Endothelial cell of umbilical vein (primary cell): ENCODE results near the gene CEMIP. TPM values are rescaled to one million over a fixed set of nuclear protein-coding genes. Genes with fewer than 3 reads are reported as not detected.

ENCODE experiments used
- BruUV-seq: library from RNA; stranded (reverse); fragments of 400-500 nt; replicated peaks from 2 replicates; lab custom pipeline; 2021; lab: Mats Ljungman, UMichigan
- CTCF ChIA-PET: fragments of 300-600, 350-600 bp; sonication (Branson Sonifier 250); formaldehyde crosslinking; loops from one replicate; lab custom pipeline; 2021; ENCODE audit warnings: antibody characterized with exemption, inconsistent platforms; lab: Charles Lee
- POLR2A ChIA-PET: fragments of 300-600, 350-600 bp; sonication (Branson Sonifier 250); formaldehyde crosslinking; loops from one replicate; lab custom pipeline; 2021; ENCODE audit warnings: antibody characterized with exemption, inconsistent platforms; lab: Charles Lee
- DNase-seq: peaks from one replicate; pipeline ENCODE4 v3.0.0-alpha.2; 2011; ENCODE audit warnings: low read depth, low spot score
- FAIRE-seq: peaks from 2 replicates; lab custom pipeline; 2011; peaks lifted over from hg19 to GRCh38; lab: Jason Lieb, UNC
- H2AFZ ChIP-seq: 2 replicates; pipeline ENCODE4 v1.6.0; 2012; ENCODE audit warnings: low read depth, low read length, control low read depth, inconsistent platforms
- H3K27ac ChIP-seq: 2 replicates; pipeline ENCODE4 v1.5.1; 2011; ENCODE audit warnings: low read depth, mild to moderate bottlenecking, control low read depth, low read length, moderate library complexity; ENCODE audit not compliant: insufficient read depth
- H3K27me3 ChIP-seq, 2 experiments: 2 replicates each; pipeline versions ENCODE4 v1.6.0 to v1.6.1; 2011; ENCODE audit warnings: low read length in 2 of 2, mixed read lengths in 1 of 2; ENCODE audit not compliant: control insufficient read depth in 2 of 2, insufficient read depth in 2 of 2
- H3K36me3 ChIP-seq, 2 experiments: 2 replicates in 1 of 2; 3 replicates in 1 of 2; pipeline ENCODE4 v1.5.1; 2011; ENCODE audit warnings: low read length in 2 of 2, mild to moderate bottlenecking in 1 of 2, moderate library complexity in 1 of 2; ENCODE audit not compliant: control insufficient read depth in 2 of 2, insufficient read depth in 2 of 2; ENCODE audit errors: extremely low read depth in 1 of 2
- H3K4me1 ChIP-seq: 3 replicates; pipeline ENCODE4 v1.5.1; 2011; ENCODE audit warnings: mild to moderate bottlenecking, low read length; ENCODE audit not compliant: control insufficient read depth, insufficient read depth; ENCODE audit errors: extremely low read depth
- H3K4me2 ChIP-seq: 2 replicates; pipeline ENCODE4 v1.6.1; 2011; ENCODE audit warnings: low read length, control low read depth, mixed read lengths; ENCODE audit not compliant: insufficient read depth
- H3K4me3 ChIP-seq, 3 experiments: fragments of 200-600 bp in 1 of 3; sonication (generic), shearing (Covaris generic) in 1 of 3; replicated peaks in 1 of 3; 2 replicates each; pipeline ENCODE4 v1.5.1; 2011 to 2016; ENCODE audit warnings: control low read depth in 3 of 3, low read length in 3 of 3, mild to moderate bottlenecking in 2 of 3, inconsistent platforms in 1 of 3, low read depth in 1 of 3, moderate library complexity in 1 of 3; ENCODE audit not compliant: insufficient read depth in 1 of 3
- H3K79me2 ChIP-seq: 2 replicates; pipeline ENCODE4 v1.6.0; 2012; ENCODE audit warnings: low read length, inconsistent platforms; ENCODE audit not compliant: control insufficient read depth, insufficient read depth
- H3K9ac ChIP-seq: replicated peaks from 2 replicates; pipeline ENCODE3; 2011; ENCODE audit warnings: low read length, control low read depth; ENCODE audit not compliant: insufficient read depth; ENCODE audit errors: extremely low read depth
- H3K9me1 ChIP-seq: replicated peaks from 3 replicates; pipeline ENCODE4 v1.6.0; 2011; ENCODE audit warnings: mild to moderate bottlenecking, low read length; ENCODE audit not compliant: control insufficient read depth, insufficient read depth; ENCODE audit errors: extremely low read depth
- H3K9me3 ChIP-seq: replicated peaks from 2 replicates; pipeline ENCODE4 v1.5.1; 2012; ENCODE audit warnings: low read length, inconsistent platforms; ENCODE audit not compliant: control insufficient read depth, insufficient read depth
- H4K20me1 ChIP-seq: replicated peaks from 2 replicates; pipeline ENCODE3; 2011; ENCODE audit warnings: mild to moderate bottlenecking, low read length; ENCODE audit not compliant: control insufficient read depth, insufficient read depth; ENCODE audit errors: extremely low read depth
- CTCF ChIP-seq, 2 donors: IDR thresholded peaks; 1 replicate in 1 of 2; 2 replicates in 1 of 2; pipeline ENCODE4 v1.5.1; 2011; ENCODE audit warnings: low read length in 2 of 2, mild to moderate bottlenecking in 2 of 2, moderate library complexity in 2 of 2, control low read depth in 1 of 2, inconsistent platforms in 1 of 2, low read depth in 1 of 2; ENCODE audit not compliant: insufficient read depth in 1 of 2; ENCODE audit errors: extremely low read depth in 1 of 2
- EZH2 ChIP-seq: IDR thresholded peaks from 2 replicates; pipeline ENCODE4 v1.6.1; 2012; ENCODE audit warnings: borderline replicate concordance, low read depth, mild to moderate bottlenecking, moderate library complexity, low read length, inconsistent platforms; ENCODE audit not compliant: severe bottlenecking
- FOS ChIP-seq: IDR thresholded peaks from 2 replicates; pipeline ENCODE4 v1.6.1; 2011; ENCODE audit warnings: mild to moderate bottlenecking, low read length, moderate library complexity, borderline replicate concordance; ENCODE audit not compliant: insufficient read depth
- GATA2 ChIP-seq: IDR thresholded peaks from 2 replicates; pipeline ENCODE4 v1.7.0; 2011; ENCODE audit warnings: low read depth, mild to moderate bottlenecking, moderate library complexity, mixed read lengths, low read length; ENCODE audit not compliant: insufficient read length, insufficient read depth
- JUN ChIP-seq: IDR thresholded peaks from 2 replicates; pipeline ENCODE4 v1.6.1; 2011; ENCODE audit warnings: borderline replicate concordance, low read depth; ENCODE audit not compliant: insufficient read length, insufficient read depth
- MAX ChIP-seq: IDR thresholded peaks from 2 replicates; pipeline ENCODE4 v1.6.1; 2011; ENCODE audit not compliant: insufficient read depth, insufficient read length
- MYC ChIP-seq: IDR thresholded peaks from one replicate; pipeline ENCODE4 v1.6.1; 2011; ENCODE audit warnings: mild to moderate bottlenecking, low read depth, low read length
- POLR2A ChIP-seq: IDR thresholded peaks from 2 replicates; pipeline ENCODE4 v1.6.1; 2012; ENCODE audit warnings: low read depth, mild to moderate bottlenecking, control low read depth, low read length
- POLR2AphosphoS5 ChIP-seq: IDR thresholded peaks from 2 replicates; pipeline ENCODE4 v1.6.1; 2012; ENCODE audit warnings: low read depth, mild to moderate bottlenecking, control low read depth, low read length, moderate library complexity; ENCODE audit not compliant: insufficient read depth
- dilution Hi-C: fragments of 300-500 bp; cut with MboI; formaldehyde crosslinking; loops from one replicate; pipeline ENCODE4 v1.15.0; 2019; ENCODE audit warnings: low sequenced_read_pairs; ENCODE audit not compliant: extremely low pct_ligation_motif_present
- intact Hi-C: fragments of 100-400 bp; cut with micrococcal nuclease; formaldehyde crosslinking; loops from one replicate; pipeline ENCODE4 v1.10.0; 2022
- polyA plus RNA-seq, 4 experiments: library from polyadenylated mRNA; depleted of rRNA in 3 of 4; stranded (reverse) in 3 of 4; unstranded in 1 of 4; fragments of >200 nt; gene quantifications; 2 replicates each; pipeline versions ENCODE4 v1.2.1 to v1.2.3, GENCODE V29; 2011 to 2012; ENCODE audit warnings: missing spikeins in 1 of 4
- total RNA-seq: library from RNA; stranded (reverse); gene quantifications from 2 replicates; pipeline ENCODE4 v1.2.3, GENCODE V29; 2021

Gene CEMIP
- total and polyA plus RNA-seq, 2 donors (not counting 3 experiments of a cell fraction or from before 2014, with no cell fraction given) = 0.01 TPM; not detected in 1

GRCh38 chr15:80949756-80950155, 170.6 kb downstream of the CEMIP start:
- no peaks in the 10 kb centered on the region for H3K9me3 ChIP-seq
- dilution Hi-C loops (no loop called here), intact Hi-C loops (no loop called here)
- no peak overlapping the region for H2AFZ ChIP-seq
- FAIRE-seq = no peak
- no peak for DNase-seq
- no peaks in the 10 kb centered on the region for H3K27me3 ChIP-seq
- ChIA-PET POLR2A (no interaction called here), CTCF (no interaction called here)
- peaks cover 0 to 13% of the 10 kb centered on the region in 2 experiments for H3K36me3 ChIP-seq
- no peak overlapping the region for H3K27ac ChIP-seq
- no peaks in the 10 kb centered on the region for H3K79me2 ChIP-seq
- no TSS peak for BruUV-seq
- H3K9me1 ChIP-seq = no peaks in the 10 kb centered on the region
- no peak overlapping the region for H3K4me2 ChIP-seq
- no peaks in the 10 kb centered on the region for H4K20me1 ChIP-seq
- H3K4me1 ChIP-seq = no peaks in the 10 kb centered on the region
- TF ChIP-seq GATA2 (no peak), JUN (no peak), MYC (no peak), EZH2 (no peak), POLR2AphosphoS5 (no peak), MAX (no peak), CTCF (IDR thresholded peaks at IDR 0.05; ENCODE audit: extremely low read depth in 1 of 2, insufficient read depth in 1 of 2, low read depth in 1 of 2, low read length in 2 of 2) (no peak), FOS (no peak), POLR2A (no peak)
- no peak overlapping the region for H3K9ac ChIP-seq
- H3K4me3 ChIP-seq = no peak overlapping the region
